Activated T-cell treated with anti-CD3 and anti-CD28 coated beads for 1 hour (primary cell): ENCODE data around the gene HRG.
"Not testable (repeated sequence)": the region's sequence is repeated elsewhere in the genome, so short reads cannot be mapped to it uniquely, and the experiment has no call there.

Experiments used
- DNase-seq: peaks from one replicate; pipeline ENCODE4 v3.0.0-alpha.2; 2020; ENCODE audit warnings: low read depth

Gene HRG

DNA sequence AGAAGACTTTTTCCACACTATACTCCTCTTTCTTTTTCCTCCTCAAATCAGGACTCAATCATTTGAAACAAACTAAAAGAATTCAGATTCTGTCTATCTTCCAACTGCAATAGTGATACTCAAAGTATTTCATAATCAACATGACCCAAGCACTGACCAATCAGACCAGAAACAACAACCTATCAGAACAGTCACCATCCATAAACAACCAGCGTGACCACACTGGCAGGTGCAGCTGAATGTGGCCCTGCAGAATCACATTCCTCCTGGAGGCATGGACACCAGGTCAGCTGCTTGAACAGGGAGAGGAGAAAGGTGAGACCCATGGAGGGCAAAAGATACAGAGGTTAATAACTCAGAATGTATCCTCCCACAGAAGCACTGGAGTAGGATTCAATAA is 13.3 kb downstream of the HRG start:
- DNase-seq, result no peak

DNA sequence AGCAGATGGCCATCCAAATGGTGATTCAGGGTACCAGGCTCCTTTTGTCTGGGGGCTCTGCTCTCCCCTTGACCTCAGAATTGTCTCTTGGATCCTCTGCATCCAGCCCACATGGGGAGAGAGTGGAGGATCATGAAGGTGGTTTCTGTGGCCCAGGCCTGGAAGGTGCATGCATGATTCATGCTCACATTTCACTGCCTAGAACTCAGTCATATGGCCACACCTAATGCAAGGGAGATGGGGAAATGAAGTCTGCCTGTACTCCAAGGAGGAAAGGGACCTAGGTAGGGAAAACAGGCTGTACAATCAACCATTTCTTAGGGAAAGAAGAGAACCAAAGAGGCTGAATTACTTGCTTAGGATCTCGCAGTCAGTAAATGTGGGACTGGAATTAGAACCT is 15.1 kb downstream of the HRG start:
- DNase-seq, result no peak

DNA sequence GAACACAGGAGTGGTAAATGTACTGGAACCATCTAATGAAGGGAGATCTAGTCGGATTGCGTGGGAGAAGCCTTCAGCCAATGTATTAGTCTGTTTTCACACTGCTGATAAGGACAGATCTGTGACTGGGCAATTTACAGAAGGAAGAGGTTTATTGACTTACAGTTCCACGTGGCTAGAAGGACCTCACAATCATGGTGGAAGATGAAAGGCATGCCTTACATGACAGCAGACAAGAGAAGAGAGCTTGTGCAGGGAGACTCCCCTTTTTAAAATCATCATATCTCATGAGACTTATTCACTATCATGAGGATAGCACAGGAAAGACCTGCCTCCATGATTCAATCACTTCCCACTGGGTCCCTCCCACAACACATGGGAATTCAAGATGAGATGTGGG is 17.0 kb downstream of the HRG start:
- DNase-seq, result no peak

DNA sequence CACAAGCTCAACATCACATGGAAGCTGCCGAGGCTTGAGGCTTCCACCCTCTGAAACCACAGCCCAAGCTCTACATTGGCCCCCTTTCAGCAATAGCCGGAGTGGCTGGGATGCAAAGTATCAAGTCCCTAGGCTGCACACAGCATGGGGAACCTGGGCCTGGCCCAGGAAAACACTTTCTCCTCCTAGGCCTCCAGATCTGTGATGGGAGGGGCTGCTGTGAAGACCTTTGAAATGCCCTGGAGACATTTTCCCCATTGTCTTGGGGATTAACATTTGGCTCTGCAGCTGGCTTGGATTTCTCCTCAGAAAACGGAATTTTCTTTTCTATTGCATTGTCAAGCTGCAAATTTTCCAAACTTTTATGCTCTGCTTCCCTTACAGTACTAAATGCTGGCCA is 18.2 kb downstream of the HRG start:
- DNase-seq, result no peak

DNA sequence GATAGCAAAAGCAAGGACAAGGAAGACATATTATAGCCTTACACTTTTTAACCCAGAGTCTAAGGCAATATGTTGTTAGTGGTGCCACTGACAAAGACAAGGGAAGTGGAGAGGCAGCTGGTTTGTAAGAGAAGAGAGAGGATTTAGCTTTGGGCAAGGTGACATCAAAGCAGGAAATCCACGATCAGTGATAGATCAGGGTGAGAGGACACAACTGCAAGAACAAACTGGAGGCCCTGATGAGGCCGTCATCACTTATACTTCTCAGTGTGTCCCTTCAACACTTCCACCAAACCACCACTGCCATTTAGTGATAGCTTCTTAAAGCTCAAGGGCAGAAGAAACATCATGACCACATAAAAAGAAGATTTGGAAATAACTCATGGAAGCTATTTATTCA is 20.7 kb downstream of the HRG start:
- DNase-seq, result not testable (repeated sequence)

DNA sequence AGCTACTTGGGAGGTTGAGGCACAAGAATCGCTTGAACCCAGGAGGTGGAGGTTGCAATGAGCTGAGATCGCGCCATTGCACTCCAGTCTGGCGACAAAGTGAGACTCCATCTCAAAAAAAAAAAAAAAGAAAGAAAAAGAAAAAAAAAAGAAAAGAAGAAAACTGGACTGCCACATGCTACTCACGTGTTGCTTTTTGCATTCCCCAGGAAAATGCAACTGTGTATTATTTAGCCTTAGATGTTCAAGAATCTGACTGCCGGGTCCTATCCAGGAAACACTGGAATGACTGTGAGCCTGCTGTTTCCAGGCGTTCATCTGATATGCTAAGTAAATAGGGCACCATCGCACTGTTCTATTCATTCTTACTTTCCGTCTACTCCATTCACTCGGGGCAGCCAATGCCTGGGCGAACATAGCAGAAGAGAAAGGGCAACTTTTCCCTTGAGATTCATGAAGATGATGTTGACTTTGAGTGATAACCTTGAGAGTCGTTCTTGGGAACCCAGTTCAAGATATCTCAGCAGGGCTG is 21.4 kb downstream of the HRG start:
- DNase-seq, result no peak

DNA sequence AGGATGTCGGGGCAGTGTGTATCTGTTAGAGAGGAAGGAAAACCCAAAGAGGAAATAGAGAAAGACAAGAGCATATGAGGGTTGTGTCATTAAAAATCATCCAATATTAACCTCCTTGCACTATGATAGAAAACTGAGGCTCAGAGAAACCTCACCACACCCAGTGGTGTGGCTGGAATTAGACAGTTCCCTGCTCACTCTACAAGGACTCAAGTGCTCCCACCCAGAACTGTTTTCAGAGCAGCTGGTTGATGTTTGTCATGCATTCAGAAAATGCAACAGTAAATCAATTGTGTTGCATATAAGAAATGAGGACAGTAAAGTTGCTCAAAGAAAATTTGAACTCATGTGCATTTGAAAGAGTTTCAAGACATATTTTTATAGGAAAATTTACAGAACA is 24.5 kb downstream of the HRG start:
- DNase-seq, result not testable (repeated sequence)

DNA sequence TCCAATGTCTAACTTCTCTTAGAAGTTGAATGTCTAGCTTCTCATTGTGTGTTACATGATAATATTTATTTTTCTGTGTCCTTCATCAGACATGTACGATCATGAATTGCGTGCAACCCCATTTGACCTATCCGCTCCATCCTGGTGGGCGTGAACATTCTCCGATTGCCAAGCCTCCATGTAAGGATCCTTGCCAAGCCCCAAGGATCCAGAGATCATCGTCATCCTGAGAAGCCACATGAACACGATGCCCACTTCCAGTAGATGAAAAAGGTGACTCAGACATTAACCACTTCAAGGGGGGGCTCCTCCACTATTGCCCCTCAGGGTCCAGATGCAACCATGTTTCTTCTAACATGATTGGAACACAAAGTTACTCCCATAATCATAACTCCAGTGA is 25.9 kb downstream of the HRG start:
- no peak for DNase-seq

DNA sequence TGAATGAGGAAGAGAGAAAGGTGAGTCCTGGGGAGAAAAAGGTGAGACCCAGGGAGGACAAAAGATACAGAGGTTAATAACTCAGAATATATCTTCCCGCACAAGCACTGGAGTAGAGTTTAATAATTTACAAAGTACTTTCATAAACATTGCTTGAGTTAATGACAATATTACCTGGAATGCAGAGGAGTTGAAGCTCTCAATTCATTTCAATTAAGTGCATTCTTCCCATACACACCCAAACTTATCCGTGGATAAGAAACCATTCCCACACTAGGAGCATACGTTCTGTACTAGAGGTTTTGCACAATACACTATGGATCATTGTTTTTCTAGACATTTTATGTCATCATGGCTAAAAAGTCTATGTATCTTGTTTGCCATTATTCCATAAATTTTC is 28.0 kb downstream of the HRG start:
- DNase-seq, result no peak

DNA sequence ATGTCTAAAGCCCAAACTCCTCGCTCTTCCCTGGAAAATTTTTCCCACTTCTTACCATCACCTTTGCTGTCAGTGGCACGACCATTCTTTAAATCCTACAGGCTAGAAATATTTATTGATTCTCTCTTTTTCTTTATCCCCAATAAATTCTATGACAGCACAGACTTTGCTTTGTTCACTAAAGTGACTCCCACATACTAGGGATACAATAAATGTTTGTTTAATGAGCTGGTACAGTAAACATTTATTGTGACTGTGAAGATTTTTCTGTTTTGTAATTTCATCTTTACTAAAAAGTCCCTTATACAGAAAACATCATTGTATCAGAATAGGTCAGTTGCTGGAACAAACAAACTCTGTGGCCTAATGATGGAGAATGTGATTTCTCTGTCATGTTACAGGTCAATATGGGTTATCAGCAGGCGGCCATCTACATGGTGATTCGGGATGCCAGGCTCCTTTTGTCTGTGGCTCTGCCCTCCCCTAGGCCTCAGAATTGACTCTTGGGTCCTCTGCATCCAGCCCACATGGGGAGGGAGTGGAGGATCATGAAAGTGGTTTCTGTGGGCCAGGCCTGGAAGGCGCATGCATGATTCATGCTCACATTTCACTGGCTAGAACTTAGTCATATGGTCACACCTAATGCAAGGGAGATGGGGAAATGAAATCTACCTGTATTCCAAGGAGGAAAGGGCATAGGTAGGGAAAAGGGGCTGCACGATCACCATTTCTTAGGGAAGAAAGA is 28.6 kb downstream of the HRG start:
- DNase-seq, result no peak

DNA sequence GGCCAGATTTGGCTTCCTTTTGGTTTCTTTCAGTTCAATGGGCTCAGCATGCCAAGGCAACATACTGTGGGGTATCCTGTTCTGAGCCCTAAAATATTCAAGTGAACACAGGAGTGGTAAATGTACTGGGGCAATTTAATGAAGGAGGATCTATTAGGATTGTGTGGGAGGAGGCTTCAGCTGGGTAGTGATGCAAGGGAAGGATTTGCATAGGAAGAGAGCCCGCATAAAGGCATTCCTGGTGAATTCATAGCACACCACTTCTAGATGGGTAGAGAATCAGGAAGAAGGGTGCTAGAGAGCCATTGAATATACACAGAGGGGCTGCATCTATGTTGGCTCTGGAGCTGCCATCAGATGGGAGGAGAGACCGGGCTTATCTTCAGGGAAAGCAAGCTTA is 30.7 kb downstream of the HRG start:
- no peak for DNase-seq

DNA sequence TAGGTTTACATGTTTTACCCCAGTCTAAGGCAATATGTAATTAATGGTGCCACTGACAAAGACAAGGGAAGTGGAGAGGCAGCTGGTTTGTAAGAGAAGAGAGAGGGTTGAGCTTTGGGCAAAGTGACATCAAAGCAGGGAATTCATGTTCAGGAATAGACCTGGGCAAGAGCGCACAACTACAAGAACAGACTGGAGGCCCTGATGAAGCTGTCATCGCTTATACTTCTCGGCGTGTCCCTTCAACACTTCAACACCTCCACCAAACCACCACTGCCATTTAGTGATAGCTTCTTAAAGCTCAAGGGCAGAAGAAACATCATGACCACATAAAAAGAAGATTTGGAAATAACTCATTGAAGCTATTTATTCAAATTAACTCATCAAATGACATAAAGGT is 31.7 kb downstream of the HRG start:
- no peak for DNase-seq

DNA sequence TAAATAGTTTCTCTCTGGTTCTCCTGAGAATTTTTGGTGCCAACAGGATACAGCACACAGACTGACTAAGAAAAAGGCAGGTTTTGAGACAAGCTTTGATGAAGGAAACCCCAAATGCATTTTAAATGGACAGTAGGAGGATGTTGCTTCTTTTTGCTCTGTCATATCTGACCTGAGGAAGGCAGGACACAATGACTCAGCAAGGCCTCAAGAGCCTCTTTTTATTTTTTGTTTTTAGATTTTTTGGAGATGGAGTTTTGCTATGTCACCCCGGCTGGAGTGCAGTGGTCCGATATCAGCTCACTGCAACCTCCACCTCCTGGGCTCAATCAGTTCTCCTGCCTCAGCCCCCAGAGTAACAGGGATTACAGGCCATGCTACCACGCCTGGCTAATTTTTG is 34.5 kb downstream of the HRG start:
- no peak for DNase-seq

DNA sequence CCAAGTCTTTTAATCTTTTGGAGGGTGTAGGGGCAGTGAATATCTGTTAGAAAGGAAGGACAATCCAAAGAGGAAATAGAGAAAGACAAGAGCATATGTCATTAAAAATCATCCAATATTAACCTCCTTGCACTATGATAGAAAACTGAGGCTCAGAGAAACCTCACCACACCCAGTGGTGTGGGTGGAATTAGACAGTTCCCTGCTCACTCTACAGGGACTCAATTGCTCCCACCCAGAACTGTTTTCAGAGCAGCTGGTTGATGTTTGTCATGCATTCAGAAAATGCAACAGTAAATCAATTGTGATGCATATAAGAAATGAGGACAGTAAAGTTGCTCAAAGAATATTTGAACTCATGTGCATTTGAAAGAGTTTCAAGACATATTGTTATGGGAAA is 36.6 kb downstream of the HRG start:
- not testable (repeated sequence) for DNase-seq

DNA sequence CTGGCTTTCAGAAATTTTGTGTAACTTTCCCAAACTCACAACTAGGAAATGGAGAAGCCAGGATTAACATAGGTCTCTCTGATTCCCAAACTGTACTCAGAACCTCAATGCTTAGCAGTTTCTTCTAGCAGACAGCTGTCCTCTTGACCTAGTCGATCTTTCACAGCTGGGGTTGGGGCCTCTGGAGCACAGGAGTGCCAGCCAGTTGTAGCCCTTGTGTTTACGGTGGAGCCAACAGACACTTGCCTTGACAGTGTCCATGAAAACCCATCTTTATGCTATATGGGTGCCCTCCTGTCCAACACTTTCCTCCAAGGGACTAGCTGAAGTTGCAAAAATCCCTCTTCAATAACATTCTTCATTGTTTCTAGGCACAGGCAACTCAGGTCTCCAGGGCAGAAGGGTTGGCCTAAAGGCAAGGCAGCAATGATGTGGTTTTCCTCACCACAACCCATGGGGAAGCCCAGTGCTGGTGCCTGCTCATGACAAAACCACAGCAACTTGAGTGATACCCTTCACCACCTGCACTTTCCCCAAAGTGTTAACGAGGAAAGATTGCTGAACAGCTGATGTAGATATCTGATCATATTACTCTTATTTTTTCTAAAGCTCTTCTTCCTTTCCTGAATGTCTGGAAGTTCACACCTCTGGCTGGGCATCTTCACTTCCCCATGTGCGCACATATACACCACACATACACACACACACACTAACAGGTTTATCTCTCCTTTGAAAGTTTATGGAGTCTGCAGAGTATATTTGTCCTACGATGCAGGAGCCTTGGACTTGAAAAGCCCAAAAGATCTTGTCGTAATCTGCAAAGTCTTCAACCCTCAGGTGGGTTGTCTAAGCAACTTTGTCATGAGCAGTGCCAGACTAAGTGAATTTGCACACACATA is 40.3 kb downstream of the HRG start:
- no peak for DNase-seq

DNA sequence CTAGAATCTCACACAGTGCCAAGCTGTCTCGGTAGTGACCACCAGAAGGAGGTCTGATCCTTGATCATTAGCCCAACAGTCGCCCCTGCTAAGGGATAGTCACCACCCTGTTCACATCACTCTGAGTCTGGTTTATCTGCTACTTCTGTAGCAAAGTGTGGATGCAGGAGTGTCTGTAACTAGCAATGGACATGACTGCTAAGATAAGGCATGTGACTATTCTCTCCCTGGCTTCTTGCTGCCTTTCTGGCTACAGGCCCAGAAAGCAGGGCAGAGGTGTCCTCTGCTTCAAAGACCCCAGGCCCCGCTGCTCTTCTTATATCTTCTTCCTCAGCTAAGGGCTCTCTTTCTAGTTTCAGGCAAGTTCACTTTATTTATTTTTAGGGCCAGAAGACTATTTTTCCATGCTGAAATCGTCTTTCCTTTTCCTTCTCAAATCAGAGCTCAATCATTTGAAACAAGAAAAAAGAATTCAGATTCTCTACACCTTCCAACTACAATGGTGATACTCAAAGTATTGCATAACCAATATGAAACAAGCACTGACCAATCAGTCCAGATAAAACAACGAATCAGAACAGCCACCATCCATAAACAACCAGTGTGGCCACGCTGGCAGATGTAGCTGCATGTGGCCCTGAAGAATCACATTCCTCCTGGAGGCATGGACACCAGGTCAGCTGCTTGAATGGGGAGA is 43.3 kb downstream of the HRG start:
- DNase-seq, result no peak

DNA sequence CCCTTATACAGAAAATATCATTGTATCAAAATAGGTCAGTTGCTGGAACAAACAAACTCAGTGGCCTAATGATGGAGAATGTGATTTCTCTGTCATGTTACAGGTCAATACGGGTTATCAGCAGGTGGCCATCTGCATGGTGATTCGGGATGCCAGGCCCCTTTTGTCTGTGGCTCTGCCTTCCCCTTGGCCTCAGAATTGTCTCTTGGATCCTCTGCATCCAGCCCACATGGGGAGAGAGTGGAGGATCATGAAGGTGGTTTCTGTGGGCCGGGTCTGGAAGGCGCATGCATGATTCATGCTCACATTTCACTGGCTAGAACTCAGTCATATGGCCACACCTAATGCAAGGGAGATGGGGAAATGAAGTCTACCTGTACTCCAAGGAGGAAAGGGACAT is 44.9 kb downstream of the HRG start:
- DNase-seq, result not testable (repeated sequence)

DNA sequence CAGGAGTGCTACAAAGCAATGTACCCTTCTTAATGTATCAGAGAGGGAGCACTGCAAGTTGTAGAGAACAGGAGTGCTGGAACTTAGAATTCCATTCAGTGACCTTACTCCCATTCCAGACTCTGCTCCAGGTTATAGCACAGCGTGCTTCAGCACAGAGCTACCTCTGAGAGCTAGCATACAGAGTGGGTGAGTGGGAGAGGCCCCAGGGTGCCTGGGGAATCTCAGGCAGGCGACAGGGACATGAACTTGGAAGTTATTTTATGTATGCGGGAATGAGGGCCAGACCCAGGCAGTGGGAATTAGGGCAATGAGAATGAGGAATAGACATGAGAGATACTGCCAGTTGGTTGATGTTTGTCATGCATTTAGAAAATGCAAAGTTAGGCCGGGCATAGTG is 47.7 kb downstream of the HRG start:
- no peak for DNase-seq

DNA sequence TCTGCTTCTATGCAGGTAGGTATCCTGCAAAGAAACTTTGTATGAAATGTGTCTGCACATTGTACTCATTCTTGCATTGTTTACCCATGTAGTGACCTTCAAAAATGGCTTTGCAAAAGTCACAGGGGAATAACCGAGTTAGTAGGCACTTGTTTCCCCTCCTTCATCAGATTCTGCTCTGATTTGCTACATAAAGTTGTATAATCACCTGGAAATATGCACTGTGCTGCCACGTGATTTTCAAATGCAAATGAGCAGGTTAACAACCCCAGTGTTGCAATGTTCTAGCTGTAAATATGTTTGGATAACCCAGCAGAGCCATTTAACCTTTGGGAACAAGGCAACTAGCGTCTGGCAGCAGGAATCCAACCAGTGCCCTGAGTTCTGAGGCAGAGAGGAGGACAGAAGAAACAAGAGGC is 51.2 kb downstream of the HRG start, which contains the start of gene KNG1:
TSS of gene KNG1 (plus strand) at position 321 of the 419 bp plus-strand sequence. CDS start 184 bp downstream, outside the sequence.
- no peak for DNase-seq

DNA sequence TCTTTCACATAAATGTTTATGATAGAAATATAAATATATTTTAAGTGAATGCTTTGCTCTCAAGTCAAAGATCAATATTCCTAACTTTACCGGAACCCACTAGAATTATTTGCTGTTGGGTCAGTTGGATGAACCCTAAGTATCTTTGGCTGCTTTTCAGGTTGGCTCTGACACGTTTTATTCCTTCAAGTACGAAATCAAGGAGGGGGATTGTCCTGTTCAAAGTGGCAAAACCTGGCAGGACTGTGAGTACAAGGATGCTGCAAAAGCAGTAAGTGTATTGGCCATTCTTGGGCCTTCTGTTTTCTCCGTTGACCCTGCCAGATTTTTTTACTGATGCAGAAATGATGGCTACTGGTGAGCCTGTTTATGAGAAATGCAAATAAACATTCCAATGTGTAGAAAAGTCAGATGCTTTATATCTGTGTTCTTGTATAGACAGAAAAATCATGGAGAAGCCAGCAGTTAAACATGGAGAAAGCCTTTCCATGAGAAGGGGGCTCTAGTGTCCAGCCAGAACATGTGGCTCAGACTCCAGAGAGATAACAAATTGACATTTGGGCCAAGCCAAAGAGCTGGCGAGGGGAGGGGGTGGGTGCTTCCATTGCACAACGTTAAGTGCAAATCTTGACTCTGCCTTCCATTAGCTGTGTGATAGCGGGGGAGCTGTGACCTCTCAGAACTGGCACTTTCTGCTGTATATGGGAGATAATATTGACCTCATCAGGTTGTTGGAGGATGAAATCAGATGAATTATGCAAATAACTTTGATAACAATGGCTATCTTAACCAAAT is 54.3 kb downstream of the HRG start:
- no peak for DNase-seq

DNA sequence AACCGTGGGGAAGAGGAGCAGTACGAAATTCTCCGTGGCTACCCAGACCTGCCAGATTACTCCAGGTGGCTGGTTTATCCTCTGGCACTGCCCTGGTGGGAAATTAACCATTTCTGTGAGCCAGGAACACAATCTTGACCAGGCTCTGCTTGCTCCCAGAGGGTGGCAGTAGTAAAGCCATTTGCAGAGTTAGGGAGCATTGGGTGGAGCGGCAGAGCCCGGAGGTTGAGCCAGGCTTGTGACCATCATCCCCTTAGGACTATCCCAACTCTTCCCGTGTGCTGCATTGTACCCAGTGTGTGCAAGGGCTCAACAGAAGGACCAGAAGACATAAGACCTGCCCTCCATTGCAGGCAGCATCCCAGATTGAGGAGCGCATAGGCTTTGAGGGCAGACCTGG is 56.6 kb downstream of the HRG start:
- no peak for DNase-seq

DNA sequence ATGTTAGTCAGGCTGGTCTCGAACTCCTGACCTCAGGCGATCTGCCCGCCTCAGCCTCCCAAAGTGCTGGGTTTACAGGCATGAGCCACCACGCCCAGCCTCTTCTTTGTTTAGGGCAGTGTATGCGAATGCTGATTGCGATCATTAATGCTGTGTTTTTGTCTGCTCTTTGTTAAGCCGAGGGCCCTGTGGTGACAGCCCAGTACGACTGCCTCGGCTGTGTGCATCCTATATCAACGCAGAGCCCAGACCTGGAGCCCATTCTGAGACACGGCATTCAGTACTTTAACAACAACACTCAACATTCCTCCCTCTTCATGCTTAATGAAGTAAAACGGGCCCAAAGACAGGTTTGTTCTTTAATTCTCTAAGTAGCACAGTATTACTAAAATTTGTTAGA is 59.1 kb downstream of the HRG start:
- DNase-seq, result no peak
